ENCODE data around the gene ZNF564. TPM values are rescaled to one million over a fixed set of nuclear protein-coding genes. Genes with fewer than 3 reads are reported as not detected.
A peak's percentile ranks its signal among the peaks of the same experiment; 100 is the strongest.
"Not testable (repeated sequence)": the region's sequence is repeated elsewhere in the genome, so short reads cannot be mapped to it uniquely, and the experiment has no call there.

ZNF564 gene
- 10 to 100 TPM; 18.1 to 19.0 TPM for total RNA-seq

- Mint-ChIP-seq H3K4me1 (peaks cover 23% of the 10 kb centered on the region), H3K27ac (peak within 1 kb of the TSS; percentile 95)
These were observed at the start of gene ZNF564 for GRCh38 chr19:12551060-12551832. TSS of gene ZNF564 (minus strand) at chr19:12551482. CDS start at chr19:12551332, 150 bp downstream.

GRCh38 chr19:12597594-12597993 is 46.3 kb upstream of the ZNF564 start:
- Mint-ChIP-seq H3K27ac (no peak overlapping the region), H3K4me1 (no peaks in the 10 kb centered on the region), H3K9me3 (no peaks in the 10 kb centered on the region), H3K36me3 (peaks cover 38% of the 10 kb centered on the region), H3K27me3 (no peaks in the 10 kb centered on the region), H3K4me3 (no peak overlapping the region)
- ATAC-seq (ENCODE audit: low read depth) (no peak), DNase-seq (no peak)
- POLR2A ChIA-PET: interaction anchor here (1.1 kb wide), 1 partner anchor 13 kb away, joined by 5 read pairs; the partner anchor contains the start of genes ZNF490 and ZNF791

More at GRCh38 chr19:12551060-12551832, at the start of gene ZNF564:
- no peaks in the 10 kb centered on the region for H3K27me3 Mint-ChIP-seq
- peak within 1 kb of the TSS; percentile 96 for H3K4me3 Mint-ChIP-seq
- peaks cover 12% of the 10 kb centered on the region for H3K9me3 Mint-ChIP-seq
- ATAC-seq (ENCODE audit: low read depth) (peak; percentile 99), DNase-seq (peak; percentile 84)
- H3K36me3 Mint-ChIP-seq: peaks cover 36% of the 10 kb centered on the region
- POLR2A ChIA-PET: interaction anchor here (0.9 to 1.3 kb wide), 9 partner anchors 8 to 389 kb away, joined by 3 to 11 read pairs (median 3); partner anchors contain the start of genes FBXW9, ZNF136, ZNF44 and ZNF563

DNA sequence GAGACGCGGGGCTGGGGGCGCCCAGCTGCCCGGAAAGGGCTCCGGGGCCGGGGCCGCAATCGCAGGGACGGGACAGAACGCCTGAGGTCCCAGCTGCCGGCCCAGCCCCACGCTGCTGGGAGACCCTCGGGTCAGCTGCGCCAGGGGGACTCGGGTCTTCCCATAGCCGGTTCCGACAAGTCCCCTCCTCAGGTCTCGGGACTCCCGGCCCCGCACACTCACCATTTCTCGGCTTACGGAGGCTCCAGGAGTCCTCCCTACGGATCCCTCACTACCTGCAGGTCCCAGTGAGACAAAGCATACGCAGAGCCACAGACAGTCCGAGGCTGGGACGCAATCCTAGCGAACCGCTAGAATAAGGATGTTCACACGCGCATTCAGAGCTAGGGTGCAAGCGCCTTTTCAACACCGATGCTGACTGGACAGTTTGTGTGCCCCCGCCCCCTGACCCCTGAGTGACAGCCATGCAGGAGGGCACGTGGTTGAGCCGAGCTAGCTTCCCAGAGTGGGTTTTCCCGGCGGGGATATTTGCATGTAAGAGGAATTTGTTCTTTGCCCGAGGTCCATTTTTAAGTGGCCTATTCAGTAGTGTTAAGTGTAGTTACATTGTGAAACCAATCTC is 45.8 kb upstream of the ZNF564 start:
- Mint-ChIP-seq H3K4me1 (no peaks in the 10 kb centered on the region), H3K36me3 (peaks cover 32% of the 10 kb centered on the region), H3K9me3 (no peaks in the 10 kb centered on the region), H3K27ac (no peak overlapping the region), H3K27me3 (no peaks in the 10 kb centered on the region), H3K4me3 (no peak overlapping the region)
- ATAC-seq (ENCODE audit: low read depth): no peak
- DNase-seq: no peak
- POLR2A ChIA-PET: no interaction called here

DNA sequence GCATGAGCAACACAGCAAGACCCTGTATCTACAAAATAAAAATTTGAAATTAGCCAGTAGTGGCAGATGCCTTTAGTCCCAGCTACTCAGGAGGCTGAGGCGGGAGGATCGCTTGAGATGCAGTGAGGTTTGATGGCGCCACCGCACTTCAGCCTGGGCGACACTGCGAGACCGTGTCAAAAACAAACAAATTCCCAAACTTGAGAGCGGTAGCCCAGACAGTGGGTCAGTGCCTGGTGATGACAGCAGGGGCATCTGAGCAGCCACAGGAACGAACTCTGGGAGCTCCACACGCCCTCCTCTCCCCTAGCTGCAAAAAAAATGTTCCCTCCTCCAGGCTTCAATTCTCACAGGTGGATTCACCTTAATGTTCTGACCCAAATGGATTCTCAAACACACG is 45.2 kb upstream of the ZNF564 start:
- no peak overlapping the region for H3K4me3 Mint-ChIP-seq
- no peaks in the 10 kb centered on the region for H3K4me1 Mint-ChIP-seq
- POLR2A ChIA-PET: no interaction called here
- no peak for ATAC-seq (ENCODE audit: low read depth)
- no peaks in the 10 kb centered on the region for H3K27me3 Mint-ChIP-seq
- no peak overlapping the region for H3K27ac Mint-ChIP-seq
- no peak for DNase-seq
- peaks cover 31% of the 10 kb centered on the region for H3K36me3 Mint-ChIP-seq
- H3K9me3 Mint-ChIP-seq: no peaks in the 10 kb centered on the region

- no peak overlapping the region for H3K27ac Mint-ChIP-seq
- POLR2A ChIA-PET: no interaction called here
- no peaks in the 10 kb centered on the region for H3K4me1 Mint-ChIP-seq
- H3K36me3 Mint-ChIP-seq: peaks cover 72% of the 10 kb centered on the region
- peaks cover 30% of the 10 kb centered on the region for H3K9me3 Mint-ChIP-seq
- no peak overlapping the region for H3K4me3 Mint-ChIP-seq
- DNase-seq: no peak
- H3K27me3 Mint-ChIP-seq: no peaks in the 10 kb centered on the region
- no peak for ATAC-seq (ENCODE audit: low read depth)
These were observed 29.8 kb upstream of the ZNF564 start for GRCh38 chr19:12581100-12581499.

GRCh38 chr19:12580180-12580694 is 29.0 kb upstream of the ZNF564 start:
- H3K4me1 Mint-ChIP-seq: no peaks in the 10 kb centered on the region
- H3K9me3 Mint-ChIP-seq: peaks cover 30% of the 10 kb centered on the region
- no peak overlapping the region for H3K27ac Mint-ChIP-seq
- peaks cover 71% of the 10 kb centered on the region for H3K36me3 Mint-ChIP-seq
- H3K27me3 Mint-ChIP-seq: no peaks in the 10 kb centered on the region
- no peak for DNase-seq
- POLR2A ChIA-PET: no interaction called here
- no peak for ATAC-seq (ENCODE audit: low read depth)
- no peak overlapping the region for H3K4me3 Mint-ChIP-seq

DNA sequence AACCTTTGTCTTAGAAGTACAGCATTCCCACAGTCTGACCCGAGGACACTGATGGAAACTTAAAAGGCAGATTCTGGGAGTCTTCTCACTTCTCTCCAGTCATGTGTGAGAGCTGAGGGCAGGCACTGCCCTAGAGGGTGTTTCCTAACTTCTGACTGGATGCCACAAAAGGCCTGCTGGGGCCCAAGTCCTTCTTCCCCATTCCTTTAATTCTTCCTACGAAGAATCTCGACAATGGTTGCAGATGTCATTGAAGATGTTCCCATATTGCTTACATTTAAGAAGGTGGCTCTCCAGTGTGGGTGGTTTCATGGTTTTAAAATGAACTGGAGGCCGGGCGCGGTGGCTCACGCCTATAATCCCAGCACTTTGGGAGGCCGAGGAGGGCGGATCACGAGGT is 27.4 kb upstream of the ZNF564 start:
- H3K27me3 Mint-ChIP-seq: no peaks in the 10 kb centered on the region
- peaks cover 27% of the 10 kb centered on the region for H3K9me3 Mint-ChIP-seq
- H3K27ac Mint-ChIP-seq: no peak overlapping the region
- H3K4me1 Mint-ChIP-seq: peaks cover 7% of the 10 kb centered on the region
- H3K36me3 Mint-ChIP-seq: peaks cover 64% of the 10 kb centered on the region
- POLR2A ChIA-PET: no interaction called here
- DNase-seq (no peak), ATAC-seq (ENCODE audit: low read depth) (no peak)
- H3K4me3 Mint-ChIP-seq: no peak overlapping the region

DNA sequence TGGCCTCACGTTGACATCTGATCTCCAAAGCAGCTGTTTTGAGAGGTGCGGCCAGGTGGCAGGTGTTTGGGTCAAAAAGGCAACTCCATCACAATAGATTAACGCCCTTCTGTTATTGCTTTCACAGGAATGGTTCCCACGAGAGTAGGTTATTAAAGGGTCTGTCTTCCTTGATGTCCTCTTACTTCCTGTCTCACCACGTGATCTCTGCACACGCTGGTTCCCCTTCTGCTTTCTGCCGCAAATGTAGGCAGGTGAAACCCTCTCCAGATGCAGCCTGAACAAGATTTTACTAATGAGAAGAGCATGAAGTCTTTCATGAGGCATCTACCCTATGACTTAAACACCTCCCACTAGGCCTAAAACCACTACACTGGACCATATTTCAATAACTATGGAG is 22.8 kb upstream of the ZNF564 start:
- Mint-ChIP-seq H3K27ac (no peak overlapping the region), H3K9me3 (peaks cover 5% of the 10 kb centered on the region), H3K4me3 (no peak overlapping the region), H3K4me1 (peaks cover 7% of the 10 kb centered on the region), H3K27me3 (no peaks in the 10 kb centered on the region), H3K36me3 (peaks cover 23% of the 10 kb centered on the region)
- POLR2A ChIA-PET: no interaction called here
- DNase-seq (no peak), ATAC-seq (ENCODE audit: low read depth) (peak; percentile 39)

- no peak for DNase-seq
- Mint-ChIP-seq H3K27me3 (peaks cover 3% of the 10 kb centered on the region), H3K4me3 (no peak overlapping the region), H3K36me3 (no peaks in the 10 kb centered on the region), H3K27ac (no peak overlapping the region), H3K4me1 (peaks cover 5% of the 10 kb centered on the region), H3K9me3 (no peaks in the 10 kb centered on the region)
- no peak for ATAC-seq (ENCODE audit: low read depth)
- POLR2A ChIA-PET: interaction anchor here (0.7 kb wide), 1 partner anchor 43 kb away, joined by 3 read pairs; the partner anchor contains the start of gene ZNF791
These were observed 16.7 kb upstream of the ZNF564 start for GRCh38 chr19:12567951-12568350.

DNA sequence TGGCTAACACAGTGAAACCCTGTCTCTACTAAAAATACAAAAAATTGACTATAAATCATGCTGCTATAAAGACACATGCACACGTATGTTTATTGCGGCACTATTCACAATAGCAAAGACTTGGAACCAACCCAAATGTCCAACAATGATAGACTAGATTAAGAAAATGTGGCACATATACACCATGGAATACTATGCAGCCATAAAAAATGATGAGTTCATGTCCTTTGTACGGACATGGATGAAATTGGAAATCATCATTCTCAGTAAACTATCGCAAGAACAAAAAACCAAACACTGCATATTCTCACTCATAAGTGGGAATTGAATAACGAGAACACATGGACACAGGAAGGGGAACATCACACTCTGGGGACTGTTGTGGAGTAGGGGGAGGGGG is 15.1 kb upstream of the ZNF564 start:
- DNase-seq: not testable (repeated sequence)

GRCh38 chr19:12564016-12564664 is 12.9 kb upstream of the ZNF564 start:
- Mint-ChIP-seq H3K36me3 (no peaks in the 10 kb centered on the region), H3K4me3 (peak overlapping the region; percentile 41), H3K27ac (peak overlapping the region; percentile 5), H3K9me3 (no peaks in the 10 kb centered on the region), H3K4me1 (peaks cover 5% of the 10 kb centered on the region), H3K27me3 (peaks cover 3% of the 10 kb centered on the region)
- DNase-seq (peak; percentile 96), ATAC-seq (ENCODE audit: low read depth) (peak; percentile 85)
- POLR2A ChIA-PET: interaction anchor here (0.9 to 1.9 kb wide), 3 partner anchors 102 to 112 kb away, joined by 4 to 5 read pairs (median 4); partner anchors contain the start of genes MAN2B1 and WDR83

More for the DNA sequence above, 15.1 kb upstream of the ZNF564 start:
- H3K4me3 Mint-ChIP-seq; H3K4me1 Mint-ChIP-seq; H3K36me3 Mint-ChIP-seq; POLR2A ChIA-PET; H3K9me3 Mint-ChIP-seq; H3K27ac Mint-ChIP-seq; ATAC-seq (ENCODE audit: low read depth); H3K27me3 Mint-ChIP-seq: not testable (repeated sequence)

GRCh38 chr19:12555456-12555930 is 4.2 kb upstream of the ZNF564 start:
- H3K4me3 Mint-ChIP-seq: no peak overlapping the region
- POLR2A ChIA-PET: no interaction called here
- no peak for ATAC-seq (ENCODE audit: low read depth)
- no peak overlapping the region for H3K27ac Mint-ChIP-seq
- H3K27me3 Mint-ChIP-seq: no peaks in the 10 kb centered on the region
- peaks cover 11% of the 10 kb centered on the region for H3K4me1 Mint-ChIP-seq
- H3K9me3 Mint-ChIP-seq: no peaks in the 10 kb centered on the region
- no peak for DNase-seq
- peaks cover 1% of the 10 kb centered on the region for H3K36me3 Mint-ChIP-seq

- H3K4me1 Mint-ChIP-seq: peaks cover 27% of the 10 kb centered on the region
- POLR2A ChIA-PET: interaction anchor here (0.7 kb wide), 1 partner anchor 335 kb away, joined by 3 read pairs; no protein-coding TSS in a partner anchor
- peaks cover 34% of the 10 kb centered on the region for H3K9me3 Mint-ChIP-seq
- no peak for DNase-seq
- no peak for ATAC-seq (ENCODE audit: low read depth)
- H3K27ac Mint-ChIP-seq: no peak overlapping the region
- no peak overlapping the region for H3K4me3 Mint-ChIP-seq
- no peaks in the 10 kb centered on the region for H3K27me3 Mint-ChIP-seq
- H3K36me3 Mint-ChIP-seq: peaks cover 67% of the 10 kb centered on the region
These were observed 4.4 kb downstream of the ZNF564 start for GRCh38 chr19:12546903-12547302.

All from activated naive CD8-positive, alpha-beta T cell treated with anti-CD3 and anti-CD28 coated beads, Interleukin-2, amount 10 ng/mL, durations not matched to agents 7 days and 5 days (primary cell).